HG03378 (cell line): ENCODE measurements around the gene TCTN2.

Source experiments
- ATAC-seq: cut with Tn5 transposase; IDR thresholded peaks from one replicate; pipeline ENCODE4 v1.9.1; 2021; ENCODE audit warnings: mild to moderate bottlenecking, moderate library complexity; ENCODE audit not compliant: unreplicated experiment

Gene TCTN2

GRCh38 chr12:123733229-123733628, 62.3 kb downstream of the TCTN2 start:
- ATAC-seq = no peak

- ATAC-seq = no peak
Observed at GRCh38 chr12:123734268-123734667, 63.4 kb downstream of the TCTN2 start.

- ATAC-seq = no peak
Observed at GRCh38 chr12:123741937-123742572, 71.1 kb downstream of the TCTN2 start.

GRCh38 chr12:123743002-123743401, 72.1 kb downstream of the TCTN2 start:
- ATAC-seq = no peak

GRCh38 chr12:123744836-123745235, 73.9 kb downstream of the TCTN2 start:
- ATAC-seq = no peak

GRCh38 chr12:123747309-123747708, 76.4 kb downstream of the TCTN2 start:
- no peak for ATAC-seq

GRCh38 chr12:123748161-123748560, 77.2 kb downstream of the TCTN2 start:
- ATAC-seq = no peak

GRCh38 chr12:123748661-123749060, 77.7 kb downstream of the TCTN2 start:
- ATAC-seq = no peak

GRCh38 chr12:123749355-123749754, 78.4 kb downstream of the TCTN2 start:
- ATAC-seq = no peak

GRCh38 chr12:123750159-123750656, 79.3 kb downstream of the TCTN2 start:
- no peak for ATAC-seq

- ATAC-seq = no peak
Observed at GRCh38 chr12:123752046-123752445, 81.1 kb downstream of the TCTN2 start.

- ATAC-seq = no peak
Observed at GRCh38 chr12:123754041-123754772, 83.3 kb downstream of the TCTN2 start.

- ATAC-seq = no peak
Observed at GRCh38 chr12:123757561-123757960, 86.6 kb downstream of the TCTN2 start.
